GM18909 (cell line): ENCODE measurements around the gene ASPG.

Experiments used
- ATAC-seq: cut with Tn5 transposase; IDR thresholded peaks from one replicate; pipeline ENCODE4 v1.9.1; 2021; ENCODE audit warnings: mild to moderate bottlenecking; ENCODE audit not compliant: unreplicated experiment, poor library complexity

The ASPG gene

GRCh38 chr14:104103446-104104075 is 18.1 kb downstream of the ASPG start:
- no peak for ATAC-seq

- ATAC-seq: no peak
Measured at GRCh38 chr14:104104076-104104901, 18.8 kb downstream of the ASPG start.

GRCh38 chr14:104105071-104105821 is 19.7 kb downstream of the ASPG start:
- ATAC-seq: no peak

- no peak for ATAC-seq
Measured at GRCh38 chr14:104105822-104106470, 20.4 kb downstream of the ASPG start.

- no peak for ATAC-seq
Measured at GRCh38 chr14:104106471-104106991, 21.0 kb downstream of the ASPG start.

- no peak for ATAC-seq
Measured at GRCh38 chr14:104107101-104107581, 21.6 kb downstream of the ASPG start.

- no peak for ATAC-seq
Measured at GRCh38 chr14:104107611-104108569, 22.4 kb downstream of the ASPG start.

- ATAC-seq: no peak
Measured at GRCh38 chr14:104108570-104109541, 23.4 kb downstream of the ASPG start.

GRCh38 chr14:104109731-104110361 is 24.3 kb downstream of the ASPG start:
- no peak for ATAC-seq

- ATAC-seq: no peak
Measured at GRCh38 chr14:104110491-104111209, 25.1 kb downstream of the ASPG start.

- no peak for ATAC-seq
Measured at GRCh38 chr14:104111301-104112112, 26.0 kb downstream of the ASPG start.

- ATAC-seq: no peak
Measured at GRCh38 chr14:104112113-104112505, 26.6 kb downstream of the ASPG start.

GRCh38 chr14:104112609-104113571 is 27.4 kb downstream of the ASPG start:
- ATAC-seq: no peak

GRCh38 chr14:104113631-104114420 is 28.3 kb downstream of the ASPG start:
- ATAC-seq: no peak
